ENCODE data around the gene RPTOR.

DNA sequence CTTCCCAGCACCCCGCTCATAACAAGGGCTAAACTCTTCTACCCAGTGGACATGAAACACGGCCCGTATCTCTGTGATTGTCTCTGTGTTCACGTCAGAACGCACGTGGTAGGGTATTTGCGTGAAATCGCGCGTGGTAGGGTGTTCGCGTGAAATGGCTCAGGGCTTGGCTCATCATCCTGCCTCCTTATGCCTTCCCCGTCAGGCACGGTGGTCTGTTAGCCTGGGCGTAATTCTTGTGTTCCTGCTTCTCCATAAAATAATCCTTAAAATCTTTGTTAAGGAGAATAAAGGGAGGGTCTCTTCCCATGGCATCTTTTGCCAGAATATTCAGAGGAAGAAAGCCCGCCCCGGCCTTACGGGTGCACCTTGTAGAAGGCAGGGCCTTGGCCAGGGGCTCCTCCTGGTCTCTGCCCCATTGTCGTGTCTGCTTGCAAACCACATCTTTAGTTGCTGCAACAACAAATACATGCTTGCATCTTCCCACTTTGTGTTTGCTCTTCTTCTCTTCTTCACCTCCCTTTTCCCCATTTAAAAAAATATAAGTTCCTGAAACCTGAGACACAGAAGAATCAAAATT is 330.3 kb downstream of the RPTOR start:
- TF ChIP-seq, protein P1, sequence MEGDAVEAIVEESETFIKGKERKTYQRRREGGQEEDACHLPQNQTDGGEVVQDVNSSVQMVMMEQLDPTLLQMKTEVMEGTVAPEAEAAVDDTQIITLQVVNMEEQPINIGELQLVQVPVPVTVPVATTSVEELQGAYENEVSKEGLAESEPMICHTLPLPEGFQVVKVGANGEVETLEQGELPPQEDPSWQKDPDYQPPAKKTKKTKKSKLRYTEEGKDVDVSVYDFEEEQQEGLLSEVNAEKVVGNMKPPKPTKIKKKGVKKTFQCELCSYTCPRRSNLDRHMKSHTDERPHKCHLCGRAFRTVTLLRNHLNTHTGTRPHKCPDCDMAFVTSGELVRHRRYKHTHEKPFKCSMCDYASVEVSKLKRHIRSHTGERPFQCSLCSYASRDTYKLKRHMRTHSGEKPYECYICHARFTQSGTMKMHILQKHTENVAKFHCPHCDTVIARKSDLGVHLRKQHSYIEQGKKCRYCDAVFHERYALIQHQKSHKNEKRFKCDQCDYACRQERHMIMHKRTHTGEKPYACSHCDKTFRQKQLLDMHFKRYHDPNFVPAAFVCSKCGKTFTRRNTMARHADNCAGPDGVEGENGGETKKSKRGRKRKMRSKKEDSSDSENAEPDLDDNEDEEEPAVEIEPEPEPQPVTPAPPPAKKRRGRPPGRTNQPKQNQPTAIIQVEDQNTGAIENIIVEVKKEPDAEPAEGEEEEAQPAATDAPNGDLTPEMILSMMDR (IDR thresholded peaks at IDR 0.05; ENCODE audit: low read depth, low read length) = no peak
- no peak for TF ChIP-seq EZH2phosphoT487 (IDR thresholded peaks at IDR 0.05; ENCODE audit: low read depth)
